ENCODE results near the gene DBNDD1. TPM values are rescaled to one million over a fixed set of nuclear protein-coding genes. Genes with fewer than 3 reads are reported as not detected.

DBNDD1 gene
- total and polyA plus RNA-seq, 2 donors (not counting 3 experiments of a cell fraction or from before 2014, with no cell fraction given): 28.2 to 45.7 TPM

- FAIRE-seq (no peak), DNase-seq (ENCODE audit: low read depth, low spot score) (no peak)
- Histone ChIP-seq H3K4me2 (ENCODE audit: insufficient read depth, low read length) (no peak overlapping the region), H3K36me3 (ENCODE audit: control insufficient read depth in 2 of 2, extremely low read depth in 1 of 2, insufficient read depth in 2 of 2, low read length in 2 of 2) (peaks cover 6 to 40% of the 10 kb centered on the region in 2 experiments), H4K20me1 (replicated peaks; ENCODE audit: control insufficient read depth, extremely low read depth, insufficient read depth, low read length) (no peaks in the 10 kb centered on the region), H3K4me3 (replicated peaks in 1 of 3; ENCODE audit: insufficient read depth in 1 of 3, low read depth in 1 of 3, low read length in 3 of 3) (no peak overlapping the region), H3K27me3 (ENCODE audit: control insufficient read depth in 2 of 2, insufficient read depth in 2 of 2, low read length in 2 of 2) (no peaks in the 10 kb centered on the region), H3K79me2 (ENCODE audit: control insufficient read depth, insufficient read depth, low read length) (no peaks in the 10 kb centered on the region), H3K9me1 (replicated peaks; ENCODE audit: control insufficient read depth, extremely low read depth, insufficient read depth, low read length) (no peaks in the 10 kb centered on the region), H3K9me3 (replicated peaks; ENCODE audit: control insufficient read depth, insufficient read depth, low read length) (no peaks in the 10 kb centered on the region), H2AFZ (ENCODE audit: low read depth, low read length) (no peak overlapping the region), H3K4me1 (ENCODE audit: control insufficient read depth, extremely low read depth, insufficient read depth, low read length) (no peaks in the 10 kb centered on the region), H3K27ac (ENCODE audit: insufficient read depth, low read depth, low read length) (no peak overlapping the region), H3K9ac (replicated peaks; ENCODE audit: extremely low read depth, insufficient read depth, low read length) (no peak overlapping the region)
- intact Hi-C loops (cut with micrococcal nuclease) (no loop called here), dilution Hi-C loops (cut with MboI; ENCODE audit: extremely low pct_ligation_motif_present, low sequenced_read_pairs) (no loop called here)
- CTCF ChIA-PET: no interaction called here
- POLR2A ChIA-PET: no interaction called here
- TF ChIP-seq POLR2A (IDR thresholded peaks at IDR 0.05; ENCODE audit: low read depth, low read length) (no peak), MAX (IDR thresholded peaks at IDR 0.05; ENCODE audit: insufficient read depth, insufficient read length) (no peak), POLR2AphosphoS5 (IDR thresholded peaks at IDR 0.05; ENCODE audit: insufficient read depth, low read depth, low read length) (no peak), GATA2 (IDR thresholded peaks at IDR 0.05; ENCODE audit: insufficient read depth, insufficient read length, low read depth, low read length) (no peak), JUN (IDR thresholded peaks at IDR 0.05; ENCODE audit: borderline replicate concordance, insufficient read depth, insufficient read length, low read depth) (no peak), EZH2 (IDR thresholded peaks at IDR 0.05; ENCODE audit: borderline replicate concordance, low read depth, low read length, severe bottlenecking) (no peak)
- BruUV-seq (replicated peaks): no TSS peak
Observed at GRCh38 chr16:90040152-90041023, 21.1 kb upstream of the DBNDD1 start.

GRCh38 chr16:90037276-90037675 is 18.0 kb upstream of the DBNDD1 start:
- no peak for TF ChIP-seq GATA2 (IDR thresholded peaks at IDR 0.05; ENCODE audit: insufficient read depth, insufficient read length, low read depth, low read length)
- no peak for TF ChIP-seq JUN (IDR thresholded peaks at IDR 0.05; ENCODE audit: borderline replicate concordance, insufficient read depth, insufficient read length, low read depth)
- no peak for TF ChIP-seq CTCF (IDR thresholded peaks at IDR 0.05; ENCODE audit: extremely low read depth in 1 of 2, insufficient read depth in 1 of 2, low read depth in 1 of 2, low read length in 2 of 2)
- no peak for TF ChIP-seq POLR2AphosphoS5 (IDR thresholded peaks at IDR 0.05; ENCODE audit: insufficient read depth, low read depth, low read length)
- TF ChIP-seq EZH2 (IDR thresholded peaks at IDR 0.05; ENCODE audit: borderline replicate concordance, low read depth, low read length, severe bottlenecking): no peak
- TF ChIP-seq MAX (IDR thresholded peaks at IDR 0.05; ENCODE audit: insufficient read depth, insufficient read length): no peak
- no peak for TF ChIP-seq FOS (IDR thresholded peaks at IDR 0.05; ENCODE audit: borderline replicate concordance, insufficient read depth, low read length)
- TF ChIP-seq MYC (IDR thresholded peaks at IDR 0.05; ENCODE audit: low read depth, low read length): no peak
- TF ChIP-seq POLR2A (IDR thresholded peaks at IDR 0.05; ENCODE audit: low read depth, low read length): no peak
- Histone ChIP-seq H2AFZ (ENCODE audit: low read depth, low read length) (no peak overlapping the region), H3K9me3 (replicated peaks; ENCODE audit: control insufficient read depth, insufficient read depth, low read length) (no peaks in the 10 kb centered on the region), H3K36me3 (ENCODE audit: control insufficient read depth in 2 of 2, extremely low read depth in 1 of 2, insufficient read depth in 2 of 2, low read length in 2 of 2) (peaks cover 6 to 35% of the 10 kb centered on the region in 2 experiments), H3K9ac (replicated peaks; ENCODE audit: extremely low read depth, insufficient read depth, low read length) (no peak overlapping the region), H3K4me1 (ENCODE audit: control insufficient read depth, extremely low read depth, insufficient read depth, low read length) (no peaks in the 10 kb centered on the region), H3K79me2 (ENCODE audit: control insufficient read depth, insufficient read depth, low read length) (no peaks in the 10 kb centered on the region), H4K20me1 (replicated peaks; ENCODE audit: control insufficient read depth, extremely low read depth, insufficient read depth, low read length) (no peaks in the 10 kb centered on the region), H3K4me2 (ENCODE audit: insufficient read depth, low read length) (no peak overlapping the region), H3K9me1 (replicated peaks; ENCODE audit: control insufficient read depth, extremely low read depth, insufficient read depth, low read length) (no peaks in the 10 kb centered on the region), H3K4me3 (replicated peaks in 1 of 3; ENCODE audit: insufficient read depth in 1 of 3, low read depth in 1 of 3, low read length in 3 of 3) (no peak overlapping the region), H3K27ac (ENCODE audit: insufficient read depth, low read depth, low read length) (no peak overlapping the region), H3K27me3 (ENCODE audit: control insufficient read depth in 2 of 2, insufficient read depth in 2 of 2, low read length in 2 of 2) (no peaks in the 10 kb centered on the region)
- FAIRE-seq (no peak), DNase-seq (ENCODE audit: low read depth, low spot score) (no peak)
- no TSS peak for BruUV-seq (replicated peaks)
- CTCF ChIA-PET: no interaction called here
- POLR2A ChIA-PET: no interaction called here
- intact Hi-C loops (cut with micrococcal nuclease) (no loop called here), dilution Hi-C loops (cut with MboI; ENCODE audit: extremely low pct_ligation_motif_present, low sequenced_read_pairs) (no loop called here)
